ENCODE measurements around the gene SHC4.
"Not testable (repeated sequence)": the region's sequence is repeated elsewhere in the genome, so short reads cannot be mapped to it uniquely, and the experiment has no call there.

SHC4 gene

DNA sequence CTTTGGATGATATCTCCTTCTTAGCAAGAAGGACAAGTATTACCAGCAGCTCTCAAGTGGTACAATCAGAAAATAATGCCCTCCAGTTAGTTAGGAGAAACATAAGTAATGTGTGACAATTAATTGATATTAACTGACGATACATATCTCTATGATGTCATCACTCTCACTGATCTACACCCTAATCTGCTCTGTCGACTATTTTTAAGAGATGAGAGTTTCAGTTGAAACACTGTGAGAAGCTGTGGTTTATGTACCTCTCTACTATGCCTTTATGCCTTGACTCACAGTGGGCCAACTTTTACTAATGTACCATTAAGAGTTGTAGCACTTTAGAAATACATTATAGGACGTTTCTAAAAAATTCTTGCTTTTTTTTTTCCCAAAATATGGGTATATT is 161.5 kb downstream of the SHC4 start:
- DNase-seq (ENCODE audit: low read depth in 2 of 3, low spot score in 2 of 3), result no peak

DNA sequence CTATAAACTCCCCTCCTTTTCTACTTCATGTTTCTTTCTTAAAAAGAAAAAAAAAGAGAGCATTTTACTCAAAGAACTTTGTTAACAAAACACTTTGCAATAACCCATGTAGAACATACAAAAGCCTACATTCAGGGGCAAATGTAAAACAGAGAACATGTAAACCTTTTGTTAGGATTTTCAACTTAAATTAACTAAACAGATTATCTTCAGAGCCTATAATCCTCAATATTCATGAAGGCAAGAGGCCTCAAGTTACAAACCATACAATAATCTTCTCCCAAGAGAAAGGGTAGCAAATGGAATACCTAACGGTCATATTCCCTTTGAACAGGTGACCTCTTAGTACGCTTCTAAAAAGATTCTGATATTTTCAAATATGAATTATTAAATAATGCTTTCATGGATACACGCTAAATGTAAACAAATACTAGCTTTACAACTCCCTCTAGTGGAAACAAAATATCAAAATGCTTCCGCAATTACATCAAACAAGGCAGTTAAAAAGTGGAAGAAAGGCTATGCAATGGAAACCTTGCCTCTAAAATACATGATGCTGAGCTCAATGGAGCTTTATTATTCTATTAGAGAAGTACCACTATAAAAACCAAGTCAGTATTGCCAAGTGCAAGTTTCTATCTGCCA is 162.8 kb downstream of the SHC4 start:
- no peak for DNase-seq (ENCODE audit: low read depth in 2 of 3, low spot score in 2 of 3)

DNA sequence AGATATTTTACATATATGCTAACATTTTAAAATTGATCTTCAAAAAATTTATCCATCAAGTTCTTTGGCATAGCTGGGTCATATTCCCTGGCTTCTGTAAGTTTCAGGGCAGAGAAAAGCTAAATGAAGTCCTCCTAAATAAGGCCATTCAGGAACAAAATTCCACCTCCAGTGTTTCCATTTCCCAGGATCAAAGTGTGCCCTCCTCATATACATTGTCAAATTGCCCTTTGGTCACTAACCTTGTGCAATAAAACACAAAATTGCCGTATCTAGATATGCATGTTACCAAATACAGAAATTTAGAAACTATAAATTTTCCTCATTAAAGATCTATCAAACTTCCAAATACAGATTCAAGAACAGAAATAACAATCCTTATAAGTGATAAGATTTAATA is 163.5 kb downstream of the SHC4 start:
- no peak for DNase-seq (ENCODE audit: low read depth in 2 of 3, low spot score in 2 of 3)

DNA sequence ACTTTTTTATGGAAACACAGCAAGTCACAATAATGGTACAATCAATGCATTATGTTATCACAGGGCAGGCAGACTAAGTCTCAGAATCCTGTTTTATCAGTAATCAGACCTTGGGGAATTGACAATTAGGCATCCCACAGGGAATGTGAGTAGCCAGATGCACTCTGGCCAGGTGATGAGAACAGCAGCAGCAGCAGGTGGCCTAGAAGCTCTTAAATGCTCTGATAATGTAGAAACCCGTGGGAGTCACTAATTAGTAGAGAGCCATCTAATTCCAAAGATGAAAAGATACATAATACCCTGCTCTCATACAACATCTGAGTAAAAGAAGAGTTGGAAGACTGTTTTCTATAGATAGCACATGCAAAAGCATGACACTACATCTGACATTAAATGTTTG is 165.4 kb downstream of the SHC4 start:
- DNase-seq (ENCODE audit: low read depth in 2 of 3, low spot score in 2 of 3), result no peak

DNA sequence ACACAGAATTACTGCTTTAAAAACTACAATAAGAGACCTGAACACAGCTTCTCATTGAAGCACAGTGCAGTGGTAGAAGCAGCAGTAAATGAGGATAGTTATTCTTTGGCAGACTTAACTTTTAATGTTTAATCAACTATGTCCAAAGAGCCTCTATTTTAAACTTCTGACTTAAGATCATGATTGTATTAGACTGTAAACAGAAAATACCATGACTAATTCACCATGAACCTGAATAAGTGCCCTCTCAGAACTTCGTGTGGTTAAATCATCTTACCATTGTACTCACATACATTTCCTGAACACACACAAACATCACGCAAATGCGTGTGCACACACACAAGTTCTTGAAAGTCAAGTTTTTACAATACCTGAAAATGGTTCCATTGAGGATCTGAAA is 166.8 kb downstream of the SHC4 start:
- DNase-seq (ENCODE audit: low read depth in 2 of 3, low spot score in 2 of 3), result no peak

DNA sequence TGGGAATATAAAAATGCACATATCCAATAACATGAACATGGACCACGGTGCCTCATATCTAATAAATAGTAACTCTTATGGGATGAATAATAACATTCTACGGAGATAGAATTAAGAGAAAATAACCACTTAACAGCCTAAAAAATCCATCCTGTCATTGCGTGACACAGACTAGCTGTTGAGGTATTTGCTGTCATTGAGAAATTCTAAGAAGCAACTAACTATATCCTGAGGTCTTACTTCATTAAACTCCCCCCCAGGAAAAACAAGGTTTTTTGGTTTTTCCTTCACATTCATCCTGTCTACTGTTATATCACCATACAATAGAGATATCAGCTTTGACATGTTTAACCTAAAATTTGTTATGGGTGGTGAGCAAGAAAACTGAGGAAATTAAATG is 167.2 kb downstream of the SHC4 start:
- DNase-seq (ENCODE audit: low read depth in 2 of 3, low spot score in 2 of 3), result no peak

DNA sequence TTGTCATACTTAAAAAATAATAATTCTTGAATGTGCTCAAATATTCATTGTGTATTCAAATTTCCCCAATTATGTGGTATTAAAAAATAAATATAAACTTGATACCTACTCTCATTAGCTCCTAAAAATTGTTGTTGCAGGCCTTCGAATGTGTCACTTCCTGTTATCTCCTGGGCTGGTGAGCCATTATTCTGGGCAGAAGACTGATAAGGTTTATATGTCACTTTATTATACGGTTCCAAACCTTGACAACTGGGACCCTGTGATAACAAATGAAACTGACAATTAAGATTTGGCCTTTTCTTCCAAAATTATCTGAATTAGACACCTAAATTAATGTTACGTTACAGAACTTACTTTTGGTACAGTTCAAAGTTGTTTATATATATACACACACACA is 167.8 kb downstream of the SHC4 start:
- no peak for DNase-seq (ENCODE audit: low read depth in 2 of 3, low spot score in 2 of 3)

DNA sequence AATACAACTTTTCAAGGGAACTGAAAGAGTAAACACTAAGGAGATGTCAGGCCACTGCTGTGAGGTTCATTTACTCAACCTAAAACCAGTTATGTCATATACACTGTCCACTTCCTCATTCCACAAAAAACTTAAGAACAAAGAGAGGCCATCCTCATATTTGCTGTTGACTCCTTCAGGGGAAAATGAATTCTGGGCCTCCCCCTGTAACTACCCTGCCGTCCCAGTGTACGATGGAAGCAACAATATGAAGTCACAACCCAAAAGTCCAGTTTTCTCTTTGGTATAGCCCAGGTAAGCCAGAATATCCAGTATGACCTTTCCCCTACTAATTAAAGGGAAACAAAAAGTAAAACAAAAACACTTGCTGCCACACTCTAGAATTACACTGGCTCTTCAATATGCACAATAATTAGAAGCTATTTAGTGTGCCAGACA is 169.0 kb downstream of the SHC4 start:
- no peak for DNase-seq (ENCODE audit: low read depth in 2 of 3, low spot score in 2 of 3)

DNA sequence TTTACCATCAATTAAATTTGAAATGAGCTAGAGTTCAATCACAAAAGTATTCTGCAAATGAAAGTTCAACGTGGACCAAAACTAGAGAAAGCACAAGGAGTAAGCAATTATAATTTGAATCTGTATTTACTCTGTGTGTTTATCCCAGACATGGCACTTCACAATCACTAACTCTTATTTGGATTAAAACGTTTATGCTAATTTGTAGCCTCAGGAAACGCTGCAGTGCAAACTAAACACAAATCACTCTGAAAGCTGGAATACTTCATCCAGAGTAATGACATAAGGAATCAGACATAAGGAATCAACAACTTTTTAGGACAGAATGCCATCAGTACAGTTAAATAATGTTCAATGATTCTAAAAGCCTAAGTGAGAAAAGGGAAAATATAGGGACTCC is 171.3 kb downstream of the SHC4 start:
- no peak for DNase-seq (ENCODE audit: low read depth in 2 of 3, low spot score in 2 of 3)

DNA sequence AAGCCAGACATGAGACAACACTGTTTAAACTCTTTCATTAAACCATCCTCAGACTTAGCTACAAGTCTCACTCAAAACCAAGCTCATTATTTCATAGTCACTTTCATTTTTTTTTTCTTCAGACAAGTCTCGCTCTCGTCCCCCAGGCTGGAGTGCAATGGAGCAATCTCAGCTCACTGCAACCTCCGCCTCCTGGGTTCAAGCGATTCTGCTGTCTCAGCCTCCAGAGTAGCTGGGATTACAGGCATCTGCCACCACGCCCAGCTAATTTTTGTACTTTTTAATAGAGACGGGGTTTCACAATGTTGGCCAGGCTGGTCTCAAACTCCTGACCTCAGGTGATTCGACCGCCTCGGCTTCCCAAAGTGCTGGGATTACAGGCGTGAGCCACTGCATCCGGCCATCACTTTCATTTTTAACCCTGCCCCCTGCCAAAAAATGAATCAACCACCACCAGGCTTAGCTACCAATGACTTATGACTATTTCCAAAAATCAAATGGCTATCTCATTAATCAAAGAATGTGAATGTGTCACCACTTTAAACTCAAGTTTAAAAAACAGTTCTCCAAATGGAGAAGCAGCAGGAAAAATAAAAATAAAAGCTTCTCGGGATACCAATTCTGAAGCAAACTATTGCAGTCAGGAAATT is 173.1 kb downstream of the SHC4 start:
- DNase-seq (ENCODE audit: low read depth in 2 of 3, low spot score in 2 of 3), result not testable (repeated sequence)

DNA sequence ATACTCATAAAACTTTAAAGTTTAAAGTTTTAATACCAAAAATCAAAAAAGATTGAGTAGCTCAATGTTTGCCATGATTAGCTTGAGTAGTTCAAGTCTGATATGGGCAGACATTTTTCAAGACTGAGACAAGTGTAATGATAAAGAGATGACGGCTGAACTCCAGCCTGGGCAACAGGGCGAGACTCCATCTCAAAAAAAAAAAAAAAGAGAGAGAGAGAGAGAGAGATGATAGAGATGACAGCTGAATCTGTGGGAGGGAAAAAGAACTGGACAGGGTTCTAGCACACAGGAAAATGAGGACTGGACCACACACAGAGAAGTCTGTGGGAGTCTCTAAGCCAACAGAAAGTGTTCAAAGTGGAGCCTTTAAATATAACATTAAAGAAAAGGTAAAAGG is 178.0 kb downstream of the SHC4 start:
- no peak for DNase-seq (ENCODE audit: low read depth in 2 of 3, low spot score in 2 of 3)

DNA sequence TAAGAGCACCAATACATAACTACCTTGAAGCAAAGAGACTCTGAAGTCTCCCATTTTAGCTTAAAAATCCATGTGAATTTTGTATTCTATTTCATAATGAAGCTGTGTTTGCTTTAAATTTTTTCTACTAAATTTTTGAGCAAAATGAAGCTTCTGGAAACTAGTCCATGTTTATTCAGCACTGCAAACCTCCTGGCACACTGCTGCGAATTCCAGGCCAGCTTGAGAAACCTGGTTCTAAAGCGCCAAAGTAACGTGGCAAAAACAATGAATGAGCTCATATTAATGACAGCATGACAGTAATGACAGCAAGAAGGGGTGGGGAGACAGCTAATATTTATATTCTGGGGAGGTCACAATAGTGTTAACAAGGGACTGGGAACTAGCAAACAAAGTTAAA is 178.5 kb downstream of the SHC4 start:
- no peak for DNase-seq (ENCODE audit: low read depth in 2 of 3, low spot score in 2 of 3)

DNA sequence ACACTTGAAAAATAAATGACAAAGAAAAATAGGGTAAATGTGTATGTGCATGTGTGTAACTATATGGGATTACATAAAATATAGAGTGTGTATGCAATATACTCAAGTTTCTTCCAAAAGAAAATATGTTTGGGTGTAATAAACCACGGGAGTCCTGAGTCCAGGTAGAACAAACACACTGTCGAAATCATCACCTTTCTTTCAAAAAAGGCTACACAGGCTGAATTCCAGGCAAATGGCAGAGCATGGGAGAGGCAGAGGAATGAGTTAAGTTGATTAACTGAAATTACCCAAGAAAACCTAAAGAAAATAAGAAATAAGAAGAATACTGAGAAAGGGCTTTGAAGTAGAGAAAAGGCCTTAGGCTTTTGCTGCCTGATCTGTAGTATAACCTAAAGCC is 179.0 kb downstream of the SHC4 start:
- DNase-seq (ENCODE audit: low read depth in 2 of 3, low spot score in 2 of 3), result no peak

DNA sequence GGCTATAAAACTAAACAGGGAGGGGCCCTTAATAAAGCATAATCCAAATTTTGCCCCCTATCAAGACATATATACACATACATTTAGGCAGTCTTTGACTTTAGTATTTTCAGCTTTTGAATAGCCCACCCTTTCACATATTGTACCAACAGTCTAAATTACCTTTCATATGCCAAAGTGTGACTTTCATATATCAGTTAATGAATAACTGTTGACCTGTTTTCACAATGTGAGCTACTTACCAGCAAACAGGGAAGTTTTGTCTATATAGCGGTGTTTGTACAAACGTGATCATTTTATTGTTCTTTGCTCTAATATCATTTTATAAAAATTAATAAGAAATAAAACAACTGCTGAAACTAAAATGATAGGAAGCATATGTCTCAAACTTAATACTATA is 180.8 kb downstream of the SHC4 start:
- no peak for DNase-seq (ENCODE audit: low read depth in 2 of 3, low spot score in 2 of 3)

DNA sequence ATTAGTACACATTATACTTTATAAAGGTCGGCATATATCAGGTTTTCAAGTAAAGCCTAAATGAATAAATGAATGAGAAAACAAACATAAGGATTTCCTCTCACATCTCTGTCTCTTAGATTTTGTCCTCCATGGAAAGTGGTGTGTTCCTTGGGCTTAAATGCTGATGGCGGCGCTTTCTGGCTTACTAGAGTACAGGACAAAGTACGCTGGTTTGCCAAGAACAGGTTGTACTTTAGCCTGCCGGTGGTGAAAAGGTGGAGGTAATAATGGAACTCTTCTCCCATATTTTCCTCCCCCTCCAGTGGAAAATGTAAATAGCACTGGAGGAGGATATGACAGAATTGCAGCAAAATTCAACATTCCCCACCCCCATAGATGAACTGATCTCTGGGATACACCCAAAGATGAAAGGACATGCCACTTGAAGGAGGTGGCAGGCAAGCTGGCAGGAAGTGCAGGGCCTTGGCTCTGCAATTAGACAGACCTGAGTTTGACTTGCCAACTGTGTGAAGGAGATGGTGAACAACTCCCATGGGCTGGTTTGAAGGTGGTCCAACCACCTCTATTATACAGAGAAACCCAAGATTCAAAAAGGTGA is 182.1 kb downstream of the SHC4 start:
- no peak for DNase-seq (ENCODE audit: low read depth in 2 of 3, low spot score in 2 of 3)

DNA sequence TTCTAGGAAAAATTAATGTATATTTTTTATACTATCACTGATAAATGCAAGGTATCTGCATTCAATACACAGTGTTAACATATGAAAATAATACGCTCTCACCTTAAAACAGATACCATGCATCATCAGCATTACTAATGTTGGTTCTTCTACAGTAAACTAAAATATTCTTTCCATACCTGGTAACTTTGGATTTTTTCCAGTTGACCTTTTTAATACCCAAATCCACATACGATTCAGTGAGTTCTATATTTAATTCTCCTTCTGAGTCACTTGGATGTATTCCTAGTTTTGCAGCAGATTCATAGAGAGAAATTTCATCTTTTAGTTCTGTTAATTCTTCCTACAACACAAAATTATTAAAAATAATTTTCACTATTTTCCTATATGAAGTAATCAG is 182.7 kb downstream of the SHC4 start:
- no peak for DNase-seq (ENCODE audit: low read depth in 2 of 3, low spot score in 2 of 3)

DNA sequence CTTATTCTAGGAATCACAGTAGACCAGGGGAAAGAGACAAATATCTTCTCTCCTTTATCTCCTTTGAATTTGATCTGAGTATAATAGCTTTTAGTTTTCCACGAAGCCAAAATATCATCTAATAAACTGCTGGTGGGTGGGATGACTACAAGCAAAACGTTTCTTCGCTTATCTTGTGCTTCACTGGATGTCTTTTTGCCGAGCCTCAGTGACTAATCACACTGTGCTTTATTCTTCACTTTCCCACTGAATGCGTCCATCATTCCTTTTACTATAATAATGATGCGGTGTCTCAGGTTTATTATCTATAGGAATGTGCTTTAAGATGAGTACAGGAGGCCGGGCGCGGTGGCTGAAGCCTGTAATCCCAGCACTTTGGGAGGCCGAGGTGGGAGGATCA is 185.4 kb downstream of the SHC4 start:
- no peak for DNase-seq (ENCODE audit: low read depth in 2 of 3, low spot score in 2 of 3)

DNA sequence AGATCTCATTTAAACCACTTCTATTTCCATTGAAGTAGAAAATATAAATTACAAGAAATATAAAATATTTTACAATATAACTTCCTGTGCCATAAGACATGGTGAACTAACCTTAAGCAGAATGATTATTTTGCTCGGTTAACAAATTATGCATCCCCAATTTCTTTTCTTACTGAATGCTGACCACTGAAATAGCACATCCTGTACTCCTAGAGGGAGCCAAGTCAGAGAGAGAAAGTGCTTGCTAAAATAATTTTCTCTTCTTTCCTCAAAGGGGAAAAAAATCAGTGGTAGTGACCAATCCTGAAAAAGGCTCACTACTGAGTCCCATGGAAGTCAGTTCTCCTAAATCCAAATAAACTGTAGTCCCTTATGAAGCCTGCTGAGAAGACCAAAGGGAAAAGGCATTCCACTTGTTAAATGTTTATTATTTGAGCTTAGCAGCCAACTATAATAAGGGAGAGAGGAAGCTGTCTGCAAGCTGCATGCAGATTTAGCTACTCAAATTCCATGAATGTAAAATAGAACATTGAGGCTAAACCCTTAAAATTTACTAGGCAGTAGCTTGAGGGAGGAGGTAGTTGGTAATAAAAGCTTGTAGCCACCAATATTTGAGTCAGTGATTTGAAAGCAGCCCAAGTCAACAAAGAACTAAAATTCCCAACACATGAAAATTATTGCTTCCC is 185.9 kb downstream of the SHC4 start:
- DNase-seq (ENCODE audit: low read depth in 2 of 3, low spot score in 2 of 3), result no peak

DNA sequence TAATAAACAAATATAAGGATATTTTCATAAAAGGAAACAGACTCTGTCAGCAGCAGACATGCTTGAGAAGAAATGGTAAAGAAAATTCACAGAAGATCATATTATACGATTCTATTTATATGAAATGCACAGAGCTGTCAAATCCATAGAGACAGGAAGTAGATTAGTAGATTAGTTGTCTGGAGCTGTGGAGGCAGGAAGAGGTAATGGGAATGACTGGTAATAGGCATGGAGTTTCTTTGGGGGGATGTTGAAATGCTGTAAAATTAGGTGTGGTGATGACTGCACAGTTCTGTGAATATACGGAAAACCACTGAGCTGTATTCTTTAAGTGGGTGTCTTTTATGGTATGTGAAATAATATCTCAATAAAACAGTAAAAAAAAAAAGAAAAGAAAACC is 188.2 kb downstream of the SHC4 start:
- DNase-seq (ENCODE audit: low read depth in 2 of 3, low spot score in 2 of 3), result no peak

DNA sequence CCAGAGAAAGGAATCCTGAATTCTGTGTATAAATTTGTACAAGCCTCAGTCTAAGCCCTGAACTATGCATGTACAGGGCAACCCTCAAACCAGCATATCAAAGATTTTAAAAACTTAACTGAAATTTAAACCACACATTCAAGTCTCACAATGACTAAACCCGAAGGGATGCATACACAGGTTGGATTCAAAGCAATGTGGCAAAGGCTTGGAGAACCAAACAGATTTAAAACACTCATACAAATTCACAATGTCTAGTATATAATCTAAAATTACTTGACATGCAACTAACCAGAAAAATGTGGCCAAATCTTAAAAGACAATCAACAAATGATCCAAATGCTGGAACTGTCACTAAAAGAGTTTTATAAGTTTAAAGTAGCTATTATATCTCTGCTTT is 189.2 kb downstream of the SHC4 start:
- no peak for DNase-seq (ENCODE audit: low read depth in 2 of 3, low spot score in 2 of 3)
